Muscle layer of colon (tissue), 2 donors: Measurements from ENCODE around the gene PDGFB.

Experiments used
- H3K27ac ChIP-seq: one replicate; pipeline ENCODE4 v1.7.0; 2013; ENCODE audit warnings: low read depth, mild to moderate bottlenecking, low read length, moderate library complexity
- H3K27me3 ChIP-seq, 2 donors: one replicate each; pipeline ENCODE4 v1.7.0; 2013; ENCODE audit warnings: low read length in 2 of 2, mild to moderate bottlenecking in 2 of 2; ENCODE audit not compliant: insufficient read depth in 2 of 2, control insufficient read depth in 1 of 2
- H3K36me3 ChIP-seq: one replicate; pipeline ENCODE4 v1.7.0; 2013; ENCODE audit warnings: mild to moderate bottlenecking, low read length; ENCODE audit not compliant: insufficient read depth
- H3K4me1 ChIP-seq: one replicate; pipeline ENCODE4 v1.7.0; 2013; ENCODE audit warnings: mild to moderate bottlenecking, low read length; ENCODE audit not compliant: insufficient read depth
- H3K4me3 ChIP-seq, 2 donors: one replicate each; pipeline ENCODE4 v1.7.0; 2013; ENCODE audit warnings: low read length in 2 of 2, low read depth in 1 of 2, mild to moderate bottlenecking in 1 of 2, moderate library complexity in 1 of 2
- H3K9ac ChIP-seq: one replicate; pipeline ENCODE4 v1.7.0; 2013; ENCODE audit warnings: low read length
- H3K9me3 ChIP-seq: one replicate; pipeline ENCODE4 v1.7.0; 2013; ENCODE audit warnings: mild to moderate bottlenecking, low read length
- donor health status: abdominal sarcoma.
- donor health status: Adenocarcinoma of cecum.

PDGFB gene

DNA sequence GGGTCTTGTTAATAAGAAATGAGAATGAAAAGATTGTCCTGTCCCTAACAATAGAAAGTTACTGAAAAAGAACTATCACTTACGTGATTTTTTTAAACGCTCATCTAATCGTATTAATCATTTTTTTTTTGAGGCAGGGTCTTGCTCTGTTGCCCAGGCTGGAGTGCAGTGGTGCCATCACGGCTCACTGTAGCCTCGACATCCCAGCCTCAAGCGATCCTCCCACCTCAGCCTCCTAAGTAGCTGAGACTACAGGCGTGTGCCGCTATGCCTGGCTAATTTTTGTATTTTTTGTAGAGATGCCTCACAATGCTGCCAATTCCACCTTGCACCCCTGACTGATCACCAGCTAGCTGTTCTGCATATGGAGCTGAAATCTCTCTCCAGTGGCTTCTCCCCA lies 15.7 kb downstream of the PDGFB start:
- peaks cover 4% of the 10 kb centered on the region for H3K36me3 ChIP-seq
- H3K9ac ChIP-seq, result no peak overlapping the region
- no peaks in the 10 kb centered on the region for H3K9me3 ChIP-seq
- peaks cover 0 to 4% of the 10 kb centered on the region in 2 donors for H3K27me3 ChIP-seq
- no peaks in the 10 kb centered on the region for H3K4me1 ChIP-seq
- H3K4me3 ChIP-seq, result no peak overlapping the region
- no peak overlapping the region for H3K27ac ChIP-seq

DNA sequence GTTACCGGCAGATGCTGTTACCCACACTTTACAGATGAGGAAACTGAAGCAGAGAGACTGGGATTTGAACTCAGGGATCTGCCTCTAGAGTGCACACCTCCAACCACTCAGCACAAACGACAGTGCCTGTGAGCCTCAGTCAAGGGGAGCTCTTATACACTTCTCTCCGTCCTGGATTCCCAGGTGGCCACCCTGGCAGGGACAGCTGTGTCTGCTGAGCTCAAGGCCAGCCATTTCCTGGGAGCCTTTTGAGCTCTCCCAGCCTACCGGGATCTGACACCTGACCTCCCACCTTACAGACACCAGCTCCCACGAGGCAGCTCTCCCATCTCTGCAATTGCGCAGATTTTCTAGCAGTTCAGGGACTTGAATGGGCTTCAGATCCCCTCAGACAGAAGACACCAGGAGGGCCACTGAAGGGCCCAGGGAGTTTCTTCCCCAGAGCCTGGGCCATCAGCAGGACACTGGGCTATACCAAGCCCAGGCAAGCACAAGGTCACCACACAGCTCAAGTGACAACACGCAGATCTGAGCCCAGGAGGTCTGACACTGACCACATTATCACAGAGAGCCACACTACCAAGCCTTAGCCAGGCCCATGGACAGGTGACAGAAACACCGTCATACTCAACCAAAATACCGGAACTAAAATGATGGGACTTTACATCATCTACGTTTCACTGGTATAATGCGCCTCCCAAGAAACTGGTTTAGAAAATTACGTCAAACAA lies 17.1 kb downstream of the PDGFB start:
- Histone ChIP-seq H3K9me3 (no peaks in the 10 kb centered on the region), H3K9ac (no peak overlapping the region), H3K4me3 (no peak overlapping the region), H3K36me3 (peaks cover 4% of the 10 kb centered on the region), H3K27me3 (peaks cover 0 to 4% of the 10 kb centered on the region in 2 donors), H3K27ac (no peak overlapping the region), H3K4me1 (no peaks in the 10 kb centered on the region)

DNA sequence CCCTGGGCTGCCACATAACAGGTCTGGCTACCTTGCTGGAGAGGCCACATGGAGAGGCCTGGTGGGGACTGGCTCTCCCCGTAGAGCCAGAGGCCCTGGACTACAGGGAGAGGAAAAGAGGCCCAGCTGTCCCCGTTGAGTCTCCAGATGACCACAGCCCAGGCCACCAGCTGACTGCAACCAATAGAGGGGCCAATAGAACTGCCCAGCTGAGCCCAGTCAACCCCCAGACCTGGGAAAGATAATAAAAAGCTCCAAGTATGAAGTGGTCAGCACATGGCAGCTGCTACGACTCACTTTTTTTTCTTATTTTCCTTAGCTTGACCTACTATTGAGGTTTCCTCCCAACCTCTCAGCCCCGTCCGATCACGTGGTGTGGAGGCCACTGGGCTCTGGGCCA lies 18.4 kb downstream of the PDGFB start:
- Histone ChIP-seq H3K4me1 (no peaks in the 10 kb centered on the region), H3K9ac (no peak overlapping the region), H3K36me3 (peaks cover 4% of the 10 kb centered on the region), H3K27me3 (peaks cover 0 to 4% of the 10 kb centered on the region in 2 donors), H3K27ac (no peak overlapping the region), H3K9me3 (peaks cover 5% of the 10 kb centered on the region), H3K4me3 (no peak overlapping the region)

DNA sequence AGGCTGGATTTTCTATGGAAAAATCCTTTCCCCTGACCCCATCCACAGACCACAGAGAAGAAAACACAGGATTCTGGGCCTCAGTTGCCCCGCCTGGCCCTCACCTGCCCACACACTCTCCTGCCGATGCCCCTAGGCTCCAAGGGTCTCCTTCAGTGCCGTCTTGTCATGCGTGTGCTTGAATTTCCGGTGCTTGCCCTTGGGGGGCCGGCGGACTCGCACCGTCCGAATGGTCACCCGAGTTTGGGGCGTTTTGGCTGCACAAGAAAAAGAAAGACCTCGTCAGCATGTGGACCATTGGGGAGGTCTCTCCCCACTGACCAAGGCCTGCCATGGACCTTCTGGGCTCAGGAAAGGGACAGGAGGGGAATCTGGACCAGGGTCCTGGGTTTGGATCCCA lies 19.2 kb downstream of the PDGFB start:
- Histone ChIP-seq H3K36me3 (peaks cover 4% of the 10 kb centered on the region), H3K27ac (no peak overlapping the region), H3K9me3 (peaks cover 5% of the 10 kb centered on the region), H3K9ac (no peak overlapping the region), H3K27me3 (peaks cover 0 to 4% of the 10 kb centered on the region in 2 donors), H3K4me1 (no peaks in the 10 kb centered on the region), H3K4me3 (no peak overlapping the region)

DNA sequence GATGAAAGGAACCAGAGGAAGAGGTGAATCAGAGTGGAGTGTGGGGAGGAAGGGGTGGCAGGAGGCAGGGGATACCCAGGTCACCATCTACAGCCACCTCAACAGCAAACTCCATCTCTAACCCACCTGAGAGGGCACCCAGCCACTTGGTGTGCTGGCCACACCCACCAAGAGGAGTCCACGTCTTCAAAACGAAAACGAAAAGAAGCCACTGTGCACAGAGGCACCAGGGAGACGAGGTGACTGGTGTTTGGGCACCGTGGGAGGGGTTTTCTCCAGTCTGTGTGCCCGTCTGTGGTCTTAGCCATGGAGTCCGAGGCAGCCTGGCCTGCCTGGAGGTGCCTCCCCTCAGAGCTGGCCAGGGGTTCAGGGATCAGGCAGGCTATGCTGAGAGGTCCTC lies 20.2 kb downstream of the PDGFB start:
- H3K4me3 ChIP-seq, result no peak overlapping the region
- peaks cover 5% of the 10 kb centered on the region for H3K9me3 ChIP-seq
- no peaks in the 10 kb centered on the region for H3K4me1 ChIP-seq
- H3K27me3 ChIP-seq, result peaks cover 0 to 4% of the 10 kb centered on the region in 2 donors
- peaks cover 4% of the 10 kb centered on the region for H3K36me3 ChIP-seq
- H3K27ac ChIP-seq, result no peak overlapping the region
- no peak overlapping the region for H3K9ac ChIP-seq

DNA sequence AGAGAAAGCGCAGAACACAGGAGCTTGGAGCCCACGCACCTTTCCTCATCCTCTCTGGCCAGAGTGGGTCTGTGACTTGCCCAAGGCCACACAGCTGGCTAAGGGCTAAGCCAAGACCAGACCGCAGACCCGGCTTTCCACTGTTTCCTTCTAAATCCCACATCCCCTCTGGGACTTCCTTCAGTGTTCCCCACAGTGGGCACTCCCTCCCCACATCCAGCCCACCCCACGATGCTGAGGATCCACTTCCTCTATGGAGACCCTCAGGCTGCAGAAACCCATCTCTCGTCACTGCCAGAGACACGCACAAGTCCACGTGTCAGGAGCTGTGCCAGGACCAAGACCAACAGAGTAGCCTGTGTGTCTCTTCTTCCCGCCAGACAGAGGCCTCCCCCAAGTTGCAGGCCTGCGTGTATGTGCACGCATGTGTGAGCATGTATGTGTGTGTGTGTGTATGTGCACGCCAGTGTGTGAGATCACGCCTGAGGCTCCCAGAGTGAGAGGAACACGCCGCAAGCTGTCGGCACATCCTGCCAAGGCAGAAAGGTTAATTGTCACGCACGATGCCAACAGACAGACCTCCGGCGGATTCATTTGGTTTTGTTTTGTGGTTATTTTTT lies 21.6 kb downstream of the PDGFB start:
- H3K9me3 ChIP-seq, result peaks cover 5% of the 10 kb centered on the region
- no peak overlapping the region for H3K9ac ChIP-seq
- H3K4me3 ChIP-seq, result no peak overlapping the region
- H3K4me1 ChIP-seq, result no peaks in the 10 kb centered on the region
- H3K27ac ChIP-seq, result no peak overlapping the region
- peaks cover 0 to 4% of the 10 kb centered on the region in 2 donors for H3K27me3 ChIP-seq
- H3K36me3 ChIP-seq, result peaks cover 4% of the 10 kb centered on the region

DNA sequence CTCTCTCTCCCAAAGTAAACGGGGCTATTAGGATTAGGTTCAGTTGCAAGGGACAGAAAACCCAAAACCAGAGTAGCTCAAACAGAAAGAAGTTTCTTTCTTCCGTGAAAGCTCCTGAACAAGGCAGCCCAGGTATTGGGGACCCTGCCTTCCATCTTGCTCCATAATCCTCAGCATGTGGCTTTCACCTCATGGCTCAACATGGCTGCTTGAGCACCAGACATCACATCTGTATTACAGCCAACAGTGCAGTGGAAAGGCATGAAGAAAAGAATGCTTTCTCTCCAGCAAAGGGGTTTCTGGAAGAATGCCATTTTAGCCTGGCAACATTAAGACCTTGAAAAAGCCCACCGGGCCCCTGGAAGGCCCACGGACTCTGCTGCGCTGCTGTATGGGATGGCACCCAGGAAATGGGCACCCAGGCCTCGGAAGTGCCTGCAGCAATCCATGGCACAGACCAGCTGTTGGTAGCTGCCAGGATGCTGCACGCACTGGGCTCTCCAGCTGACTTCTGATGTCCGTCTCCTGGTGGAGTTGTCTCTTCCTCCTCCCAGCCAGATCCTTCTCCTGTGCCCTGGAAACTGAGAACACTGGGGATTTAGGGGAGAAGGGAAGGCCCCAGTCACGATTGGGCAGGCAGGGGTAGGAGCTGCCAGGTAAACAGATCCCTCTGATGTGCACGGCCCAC lies 22.6 kb downstream of the PDGFB start:
- peaks cover 0 to 4% of the 10 kb centered on the region in 2 donors for H3K27me3 ChIP-seq
- no peak overlapping the region for H3K4me3 ChIP-seq
- peaks cover 5% of the 10 kb centered on the region for H3K9me3 ChIP-seq
- H3K9ac ChIP-seq, result no peak overlapping the region
- H3K36me3 ChIP-seq, result peaks cover 4% of the 10 kb centered on the region
- H3K27ac ChIP-seq, result no peak overlapping the region
- no peaks in the 10 kb centered on the region for H3K4me1 ChIP-seq

DNA sequence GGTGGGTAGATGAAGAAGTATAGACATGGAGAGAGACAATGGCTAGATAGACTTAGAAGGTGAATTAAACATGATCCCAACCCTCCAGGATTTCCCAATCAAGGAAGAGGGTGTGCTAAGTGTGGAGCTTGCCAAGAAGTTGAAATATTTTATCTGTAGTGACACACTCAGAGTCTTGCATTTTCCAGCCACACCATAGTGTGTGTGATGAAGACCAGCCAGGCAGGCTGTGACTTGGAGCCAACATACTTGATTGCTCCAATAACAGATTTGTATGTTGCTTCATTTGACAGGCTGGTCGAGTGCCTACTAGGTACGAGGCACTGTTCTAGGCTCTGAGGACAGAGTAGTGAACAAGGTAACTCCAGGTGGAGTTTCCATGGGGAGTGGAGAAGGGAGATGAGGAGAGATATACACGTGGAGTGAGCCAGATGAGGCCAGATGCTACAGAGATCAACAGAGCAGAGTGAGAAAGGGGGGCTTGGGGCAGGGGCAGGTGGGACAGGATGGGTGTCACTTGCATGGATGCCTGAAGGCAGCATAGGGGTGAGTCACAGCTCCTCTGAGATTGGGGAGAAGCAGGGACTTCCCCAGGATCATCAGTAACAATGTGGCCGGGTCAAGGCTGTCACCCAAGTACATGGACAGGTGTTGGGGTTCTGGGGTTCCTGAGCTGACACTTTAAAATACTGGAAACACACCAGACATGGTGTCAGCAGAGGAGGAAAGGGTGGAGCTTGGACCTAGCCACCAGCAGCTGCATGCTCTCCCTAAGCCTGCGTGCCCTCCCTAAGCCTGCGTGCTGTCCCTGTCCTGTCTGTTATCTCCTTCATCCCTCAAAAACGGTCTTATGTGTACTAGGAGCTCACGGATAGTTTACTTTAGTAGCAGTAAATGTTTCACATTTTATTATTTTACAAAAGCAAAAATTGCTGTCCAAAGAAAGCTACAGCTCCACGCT lies 23.6 kb downstream of the PDGFB start:
- Histone ChIP-seq H3K27me3 (peaks cover 0 to 4% of the 10 kb centered on the region in 2 donors), H3K9ac (no peak overlapping the region), H3K36me3 (peaks cover 4% of the 10 kb centered on the region), H3K4me3 (no peak overlapping the region), H3K4me1 (no peaks in the 10 kb centered on the region), H3K27ac (no peak overlapping the region), H3K9me3 (peaks cover 5% of the 10 kb centered on the region)

DNA sequence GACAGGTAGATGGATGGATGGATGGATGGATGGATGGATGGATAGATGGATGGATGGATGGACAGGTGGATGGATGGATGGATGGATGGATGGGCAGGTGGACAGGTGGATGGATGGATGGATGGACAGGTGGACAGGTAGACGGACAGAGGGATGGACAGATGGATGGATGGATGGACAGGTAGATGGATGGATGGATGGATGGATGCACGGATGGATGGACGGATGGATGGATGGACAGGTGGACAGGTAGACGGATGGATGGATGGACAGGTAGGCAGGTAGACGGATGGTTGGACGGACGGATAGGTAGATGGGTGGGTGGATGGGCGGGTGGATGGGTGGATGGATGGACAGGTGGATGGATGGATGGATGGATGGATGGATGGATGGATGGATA lies 24.3 kb downstream of the PDGFB start:
- Histone ChIP-seq H3K27me3 (peaks cover 0 to under 1% of the 10 kb centered on the region in 2 donors), H3K36me3 (peaks cover 4% of the 10 kb centered on the region), H3K9me3 (peaks cover 5% of the 10 kb centered on the region), H3K4me3 (no peak overlapping the region), H3K9ac (no peak overlapping the region), H3K27ac (no peak overlapping the region), H3K4me1 (no peaks in the 10 kb centered on the region)

DNA sequence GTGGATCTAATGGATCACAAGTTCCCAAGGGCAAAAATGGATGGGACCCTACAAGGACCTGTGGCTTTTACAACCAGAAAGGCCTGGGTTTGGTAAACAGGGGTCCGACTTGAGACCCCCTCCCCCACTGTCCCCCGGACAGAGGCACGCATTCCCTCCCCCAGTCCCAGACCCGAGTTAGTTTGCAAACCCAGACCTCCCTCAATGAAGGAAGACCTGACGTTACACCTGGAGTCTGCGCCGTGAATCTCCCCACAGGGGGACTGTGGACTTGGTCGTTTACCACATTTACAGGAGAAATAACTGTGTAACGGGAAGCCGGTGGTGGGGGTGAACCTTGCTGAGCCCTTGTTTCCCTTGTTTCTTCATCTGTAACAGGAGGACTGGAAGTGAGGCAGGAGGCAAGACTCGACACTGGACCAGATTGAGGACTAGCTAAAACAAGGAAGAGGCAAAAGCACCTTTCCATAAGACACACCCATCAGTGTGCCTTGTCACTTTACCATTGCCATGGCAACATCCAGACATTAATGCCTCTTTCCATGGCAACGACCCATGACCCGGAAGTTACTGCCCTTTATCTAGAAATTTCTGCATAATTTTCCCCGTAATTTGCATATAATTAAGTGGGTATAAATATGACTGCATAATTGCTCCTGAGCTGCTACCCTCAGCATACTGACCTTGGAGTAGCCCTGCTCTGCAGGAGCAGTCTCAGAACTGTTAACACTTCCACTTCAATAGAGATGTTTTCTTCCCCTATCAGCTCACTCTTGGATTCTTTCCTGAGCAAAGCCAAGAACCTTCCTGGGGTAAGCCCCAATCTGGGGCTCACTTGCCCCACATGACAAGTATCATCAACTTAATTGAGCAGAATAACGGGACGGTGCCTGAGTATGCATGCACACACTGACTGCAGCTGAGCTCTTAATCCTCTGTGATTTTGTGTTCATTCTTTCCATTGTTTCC lies 25.4 kb downstream of the PDGFB start:
- no peak overlapping the region for H3K27ac ChIP-seq
- H3K36me3 ChIP-seq, result peaks cover 2% of the 10 kb centered on the region
- no peaks in the 10 kb centered on the region for H3K27me3 ChIP-seq
- peaks cover 5% of the 10 kb centered on the region for H3K9me3 ChIP-seq
- no peak overlapping the region for H3K9ac ChIP-seq
- H3K4me3 ChIP-seq, result no peak overlapping the region
- no peaks in the 10 kb centered on the region for H3K4me1 ChIP-seq
